Thyroid gland (tissue), 4 donors: Measurements from ENCODE around the gene LHFPL6.

Experiments
- CTCF ChIP-seq, 6 experiments: fragments of 200-600 bp in 3 of 6; fragments of 450-650 bp in 3 of 6; sonication (generic) in 3 of 6; IDR thresholded peaks; one replicate each; pipeline ENCODE4 v1.5.1; 2016 to 2019; ENCODE audit warnings: antibody characterized with exemption in 6 of 6, mild to moderate bottlenecking in 2 of 6, inconsistent platforms in 1 of 6, moderate library complexity in 1 of 6
- POLR2A ChIP-seq, 2 donors: fragments of 450-650 bp; IDR thresholded peaks; one replicate each; pipeline ENCODE4 v1.6.1; 2017; ENCODE audit warnings: antibody characterized with exemption in 2 of 2, mild to moderate bottlenecking in 2 of 2, moderate library complexity in 1 of 2

- no peak for TF ChIP-seq CTCF (IDR thresholded peaks at IDR 0.05)
- TF ChIP-seq POLR2A (IDR thresholded peaks at IDR 0.05), result no peak
These were observed 112.9 kb downstream of the LHFPL6 start for GRCh38 chr13:39490136-39490535.
